ENCODE measurements around the gene SZT2. TPM values are rescaled to one million over a fixed set of nuclear protein-coding genes. Genes with fewer than 3 reads are reported as not detected.
A peak's percentile ranks its signal among the peaks of the same experiment; 100 is the strongest.
"Not testable (repeated sequence)": the region's sequence is repeated elsewhere in the genome, so short reads cannot be mapped to it uniquely, and the experiment has no call there.

The SZT2 gene
- polyA plus RNA-seq, 12 donors, result 11.1 to 28.1 (median 15.4) TPM; not detected in 1

- no peak for DNase-seq
Measured at GRCh38 chr1:43481491-43481890, 91.8 kb downstream of the SZT2 start.

- DNase-seq, result no peak
Measured at GRCh38 chr1:43482215-43482614, 92.5 kb downstream of the SZT2 start.

GRCh38 chr1:43484367-43484766, 94.7 kb downstream of the SZT2 start:
- no peak for DNase-seq

GRCh38 chr1:43488165-43488564, 98.5 kb downstream of the SZT2 start:
- no peak for DNase-seq

GRCh38 chr1:43491061-43491460, 101.4 kb downstream of the SZT2 start:
- DNase-seq, result no peak

GRCh38 chr1:43492826-43493225, 103.1 kb downstream of the SZT2 start:
- no peak for DNase-seq

- no peak for DNase-seq
Measured at GRCh38 chr1:43493661-43494450, 104.2 kb downstream of the SZT2 start.

- DNase-seq, result no peak
Measured at GRCh38 chr1:43495204-43495603, 105.5 kb downstream of the SZT2 start.

- DNase-seq, result peak; percentile 10
Measured at GRCh38 chr1:43499898-43500297, 110.2 kb downstream of the SZT2 start.

GRCh38 chr1:43501806-43502205, 112.1 kb downstream of the SZT2 start:
- not testable (repeated sequence) for DNase-seq

- no peak for DNase-seq
Measured at GRCh38 chr1:43503534-43503933, 113.8 kb downstream of the SZT2 start.

Other genes starting within 250 kb of the SZT2 start
- gene EBNA1BP2, start 217.6 kb upstream of the SZT2 start, polyA plus RNA-seq (ENCODE audit: insufficient read length in 12 of 12), result 10 to 100 TPM in 11 of 12 donors, not detected in 1; 29.3 to 49.3 (median 35.4) TPM
- gene CFAP57, start 217.6 kb upstream of the SZT2 start, polyA plus RNA-seq (ENCODE audit: insufficient read length in 12 of 12), result 1 to 10 TPM in 1 of 12 donors, under 1 TPM in 8, not detected in 3; 0.12 to 1.5 (median 0.27) TPM
- gene TMEM125, start 119.9 kb upstream of the SZT2 start, polyA plus RNA-seq (ENCODE audit: insufficient read length in 12 of 12), result 1 to 10 TPM in 1 of 12 donors, under 1 TPM in 3, not detected in 8; 0.08 to 1.1 (median 0.64) TPM
- gene C1orf210, start 104.3 kb upstream of the SZT2 start, polyA plus RNA-seq (ENCODE audit: insufficient read length in 12 of 12), result 10 to 100 TPM in 1 of 12 donors, 1 to 10 TPM in 1, under 1 TPM in 3, not detected in 7; 0.21 to 15.7 (median 0.53) TPM
- gene TIE1, start 88.9 kb upstream of the SZT2 start, polyA plus RNA-seq (ENCODE audit: insufficient read length in 12 of 12), result 10 to 100 TPM in 11 of 12 donors, not detected in 1; 37.4 to 53.1 (median 40.9) TPM
- under 1 TPM in 7 of 12 donors, not detected in 5; 0.14 to 0.91 (median 0.26) TPM for gene MPL, start 52.1 kb upstream of the SZT2 start, polyA plus RNA-seq (ENCODE audit: insufficient read length in 12 of 12)
- gene CDC20, start 30.9 kb upstream of the SZT2 start, polyA plus RNA-seq (ENCODE audit: insufficient read length in 12 of 12), result 10 to 100 TPM in 11 of 12 donors, not detected in 1; 10.4 to 28.5 (median 15.4) TPM
- 10 to 100 TPM in 11 of 12 donors, not detected in 1; 27.1 to 53.8 (median 36.8) TPM for gene ELOVL1, start 21.9 kb upstream of the SZT2 start, polyA plus RNA-seq (ENCODE audit: insufficient read length in 12 of 12)
- 10 to 100 TPM in 11 of 12 donors, not detected in 1; 17.0 to 35.2 (median 27.0) TPM for gene MED8, start 99 bp upstream of the SZT2 start, polyA plus RNA-seq (ENCODE audit: insufficient read length in 12 of 12)
- 10 to 100 TPM in 11 of 12 donors, not detected in 1; 14.5 to 36.8 (median 20.7) TPM for gene HYI, start 64.0 kb downstream of the SZT2 start, polyA plus RNA-seq (ENCODE audit: insufficient read length in 12 of 12)
- 10 to 100 TPM in 11 of 12 donors, not detected in 1; 14.2 to 92.2 (median 19.1) TPM for gene PTPRF, start 141.0 kb downstream of the SZT2 start, polyA plus RNA-seq (ENCODE audit: insufficient read length in 12 of 12)